ENCODE data around the gene SCML1.

Gene SCML1

DNA sequence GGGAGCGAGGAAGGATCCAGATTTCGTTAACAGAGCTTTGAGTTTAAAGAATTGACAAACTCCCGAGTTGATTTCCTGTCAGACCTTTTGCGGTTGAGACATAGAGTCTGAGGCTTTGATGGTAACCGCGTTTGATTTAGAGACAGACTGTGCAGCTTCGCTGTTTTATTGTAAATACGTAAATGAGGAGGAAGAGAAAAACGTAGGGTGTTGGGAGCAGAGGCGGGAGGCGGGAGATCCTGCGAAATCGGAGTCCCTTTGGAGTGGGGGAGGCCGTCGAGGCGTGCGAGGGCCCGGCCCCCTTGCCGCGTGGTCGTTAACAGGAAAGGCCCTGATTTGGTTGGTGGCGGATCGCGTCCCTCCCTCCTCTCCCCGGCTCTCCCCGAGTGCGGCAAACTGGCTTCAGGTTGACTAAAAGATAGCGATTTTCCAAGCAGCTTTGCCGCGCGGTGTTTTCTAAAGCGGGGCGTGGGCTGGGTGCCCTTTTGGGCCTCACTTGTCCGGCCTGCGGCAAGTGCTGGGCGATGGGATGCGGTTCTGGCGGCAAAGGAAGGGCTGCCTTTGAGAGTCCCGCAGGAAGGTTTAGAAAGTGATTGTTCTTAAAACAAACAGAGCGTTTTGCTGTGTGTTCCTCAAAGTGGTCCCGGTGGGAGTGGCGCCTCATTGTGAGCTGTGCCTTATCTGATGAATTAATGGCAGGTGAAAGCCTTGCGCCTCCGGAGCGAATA lies 857 bp downstream of the SCML1 start (continued):
- no peak for TF ChIP-seq ELK4 (IDR thresholded peaks at IDR 0.05; ENCODE audit: borderline replicate concordance, low read depth, low read length)
- peak; percentile 67; the same call in 1 of the 2 replicates for TF ChIP-seq TCF7L2 (IDR thresholded peaks at IDR 0.05; ENCODE audit: borderline replicate concordance, low read depth, low read length)
- no peak for TF ChIP-seq INSM2 (tag by site-specific recombination; IDR thresholded peaks at IDR 0.05)
- TF ChIP-seq KLF1 (tag by site-specific recombination; IDR thresholded peaks at IDR 0.05) = no peak
- peak; percentile 64; the same call in 1 of the 2 replicates for TF ChIP-seq FEZF1 (tag by site-specific recombination; IDR thresholded peaks at IDR 0.05)
- TF ChIP-seq ZNF558 (tag by site-specific recombination; IDR thresholded peaks at IDR 0.05) = no peak
- TF ChIP-seq ZNF341 (tag by site-specific recombination; IDR thresholded peaks at IDR 0.05; ENCODE audit: low read depth) = peak; percentile 91
- no peak for TF ChIP-seq ZNF174 (tag by site-specific recombination; IDR thresholded peaks at IDR 0.05)
- TF ChIP-seq, protein P1, sequence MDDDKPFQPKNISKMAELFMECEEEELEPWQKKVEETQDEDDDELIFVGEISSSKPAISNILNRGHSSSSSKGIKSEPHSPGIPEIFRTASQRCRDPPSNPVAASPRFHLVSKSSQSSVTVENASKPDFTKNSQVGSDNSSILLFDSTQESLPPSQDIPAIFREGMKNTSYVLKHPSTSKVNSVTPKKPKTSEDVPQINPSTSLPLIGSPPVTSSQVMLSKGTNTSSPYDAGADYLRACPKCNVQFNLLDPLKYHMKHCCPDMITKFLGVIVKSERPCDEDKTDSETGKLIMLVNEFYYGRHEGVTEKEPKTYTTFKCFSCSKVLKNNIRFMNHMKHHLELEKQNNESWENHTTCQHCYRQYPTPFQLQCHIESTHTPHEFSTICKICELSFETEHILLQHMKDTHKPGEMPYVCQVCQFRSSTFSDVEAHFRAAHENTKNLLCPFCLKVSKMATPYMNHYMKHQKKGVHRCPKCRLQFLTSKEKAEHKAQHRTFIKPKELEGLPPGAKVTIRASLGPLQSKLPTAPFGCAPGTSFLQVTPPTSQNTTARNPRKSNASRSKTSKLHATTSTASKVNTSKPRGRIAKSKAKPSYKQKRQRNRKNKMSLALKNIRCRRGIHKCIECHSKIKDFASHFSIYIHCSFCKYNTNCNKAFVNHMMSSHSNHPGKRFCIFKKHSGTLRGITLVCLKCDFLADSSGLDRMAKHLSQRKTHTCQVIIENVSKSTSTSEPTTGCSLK (tag by site-specific recombination; IDR thresholded peaks at IDR 0.05) = no peak
- no peak for TF ChIP-seq REPIN1 (tag by site-specific recombination; IDR thresholded peaks at IDR 0.05; ENCODE audit: low read depth)
- TF ChIP-seq ZBTB11 (tag by site-specific recombination; conservative IDR thresholded peaks at IDR 0.05; ENCODE audit: low read depth) = peak; percentile 62
- TF ChIP-seq ZNF621 (tag by site-specific recombination; IDR thresholded peaks at IDR 0.05) = no peak
- TF ChIP-seq, protein P2, sequence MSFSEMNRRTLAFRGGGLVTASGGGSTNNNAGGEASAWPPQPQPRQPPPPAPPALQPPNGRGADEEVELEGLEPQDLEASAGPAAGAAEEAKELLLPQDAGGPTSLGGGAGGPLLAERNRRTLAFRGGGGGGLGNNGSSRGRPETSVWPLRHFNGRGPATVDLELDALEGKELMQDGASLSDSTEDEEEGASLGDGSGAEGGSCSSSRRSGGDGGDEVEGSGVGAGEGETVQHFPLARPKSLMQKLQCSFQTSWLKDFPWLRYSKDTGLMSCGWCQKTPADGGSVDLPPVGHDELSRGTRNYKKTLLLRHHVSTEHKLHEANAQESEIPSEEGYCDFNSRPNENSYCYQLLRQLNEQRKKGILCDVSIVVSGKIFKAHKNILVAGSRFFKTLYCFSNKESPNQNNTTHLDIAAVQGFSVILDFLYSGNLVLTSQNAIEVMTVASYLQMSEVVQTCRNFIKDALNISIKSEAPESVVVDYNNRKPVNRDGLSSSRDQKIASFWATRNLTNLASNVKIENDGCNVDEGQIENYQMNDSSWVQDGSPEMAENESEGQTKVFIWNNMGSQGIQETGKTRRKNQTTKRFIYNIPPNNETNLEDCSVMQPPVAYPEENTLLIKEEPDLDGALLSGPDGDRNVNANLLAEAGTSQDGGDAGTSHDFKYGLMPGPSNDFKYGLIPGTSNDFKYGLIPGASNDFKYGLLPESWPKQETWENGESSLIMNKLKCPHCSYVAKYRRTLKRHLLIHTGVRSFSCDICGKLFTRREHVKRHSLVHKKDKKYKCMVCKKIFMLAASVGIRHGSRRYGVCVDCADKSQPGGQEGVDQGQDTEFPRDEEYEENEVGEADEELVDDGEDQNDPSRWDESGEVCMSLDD (tag by site-specific recombination; IDR thresholded peaks at IDR 0.05) = no peak
- no peak for TF ChIP-seq ZNF112 (tag by site-specific recombination; IDR thresholded peaks at IDR 0.05)
- TF ChIP-seq ZNF707 (tag by site-specific recombination; IDR thresholded peaks at IDR 0.05) = no peak
- no peak for TF ChIP-seq ZNF658 (tag by site-specific recombination; IDR thresholded peaks at IDR 0.05)
- TF ChIP-seq ZEB2 (tag by site-specific recombination; IDR thresholded peaks at IDR 0.05) = peak; percentile 48
- peak; percentile 44; the same call in 1 of the 2 replicates for TF ChIP-seq IKZF3 (tag by site-specific recombination; IDR thresholded peaks at IDR 0.05)
- no peak for TF ChIP-seq ZNF660 (tag by site-specific recombination; IDR thresholded peaks at IDR 0.05)
- TF ChIP-seq ZXDB (tag by site-specific recombination; IDR thresholded peaks at IDR 0.05) = peak; percentile 58
- peak; percentile 15; the same call in 1 of the 2 replicates for TF ChIP-seq ZNF394 (tag by site-specific recombination; IDR thresholded peaks at IDR 0.05; ENCODE audit: borderline replicate concordance)
- peak; percentile 85 for TF ChIP-seq EGR2 (tag by site-specific recombination; IDR thresholded peaks at IDR 0.05; ENCODE audit: low read depth)
- no peak for TF ChIP-seq CTCF (tag by site-specific recombination; IDR thresholded peaks at IDR 0.05)
- no peak for TF ChIP-seq ZNF114 (tag by site-specific recombination; IDR thresholded peaks at IDR 0.05)
- no peak for TF ChIP-seq BCL11A (tag by site-specific recombination; IDR thresholded peaks at IDR 0.05; ENCODE audit: low read depth)
- no peak for TF ChIP-seq ZNF266 (tag by site-specific recombination; IDR thresholded peaks at IDR 0.05; ENCODE audit: low read depth)
- no peak for TF ChIP-seq ZNF416 (tag by site-specific recombination; IDR thresholded peaks at IDR 0.05)
